Ovary (tissue), 9 donors: Measurements from ENCODE around the gene GPC4. TPM values are rescaled to one million over a fixed set of nuclear protein-coding genes. Genes with fewer than 3 reads are reported as not detected.

ENCODE experiments used
- DNase-seq, 5 donors: peaks; one replicate each; pipeline ENCODE4 v3.0.0-alpha.2; 2019 to 2020
- H3K27ac ChIP-seq, 2 donors: fragments of 200-600 bp; one replicate each; pipeline versions ENCODE4 v1.5.1 to v1.8.0; 2019 to 2022
- H3K27me3 ChIP-seq: fragments of 200-600 bp; one replicate; pipeline ENCODE4 v1.8.0; 2022
- H3K36me3 ChIP-seq: fragments of 200-600 bp; sonication (generic); one replicate; pipeline ENCODE4 v1.5.1; 2019
- H3K4me1 ChIP-seq: one replicate; pipeline ENCODE4 v1.8.1; 2013; ENCODE audit warnings: mild to moderate bottlenecking, moderate library complexity; ENCODE audit not compliant: insufficient read depth
- H3K4me3 ChIP-seq: fragments of 200-600 bp; sonication (generic); one replicate; pipeline ENCODE4 v1.5.1; 2017
- H3K9me3 ChIP-seq, 2 donors: fragments of 200-600 bp in 1 of 2; sonication (generic) in 1 of 2; one replicate each; pipeline versions ENCODE4 v1.5.1 to v1.8.1; 2013 to 2019; ENCODE audit warnings: mild to moderate bottlenecking in 1 of 2, moderate library complexity in 1 of 2
- CTCF ChIP-seq, 3 donors: fragments of 450-650 bp in 2 of 3; fragments of 200-600 bp in 1 of 3; IDR thresholded peaks; one replicate each; pipeline versions ENCODE4 v1.5.1 to v1.8.0; 2016 to 2022; ENCODE audit warnings: antibody characterized with exemption in 3 of 3, mild to moderate bottlenecking in 1 of 3
- EP300 ChIP-seq: sonication (generic); formaldehyde crosslinking; IDR thresholded peaks from one replicate; pipeline ENCODE4 v1.6.1; 2017; ENCODE audit warnings: antibody characterized with exemption
- POLR2A ChIP-seq: fragments of 450-650 bp; IDR thresholded peaks from one replicate; pipeline ENCODE4 v1.6.1; 2017; ENCODE audit warnings: antibody characterized with exemption, mild to moderate bottlenecking, moderate library complexity
- WGBS, 3 donors: extraction: QIAGEN DNeasy Blood & Tissue Kit in 1 of 3; methylation state at CpG; one replicate each; pipeline versions ENCODE4 v1.1.5 to v1.1.7; 2013 to 2017; 5-methylcytosine and 5-hydroxymethylcytosine counted together
- intact Hi-C, 4 donors: fragments of 100-400 bp; cut with DNase I; formaldehyde crosslinking; loops; one replicate each; pipeline versions ENCODE4 v1.11.0 to v1.15.1; 2022 to 2023
- polyA plus RNA-seq, 2 donors: library from polyadenylated mRNA; stranded (reverse); fragments of 200-250 nt in 1 of 2; fragments of 350-450 nt in 1 of 2; fragmentation: Illumina TruSeq in 1 of 2; extraction: RNeasy Lipid Tissue Mini Kit (QIAGEN cat#74804) in 1 of 2; gene quantifications; one replicate each; pipeline ENCODE4 v1.2.3, GENCODE V29; 2013 to 2014
- total RNA-seq, 7 donors: library from RNA; depleted of rRNA in 2 of 7; stranded (reverse); fragments of >200 nt in 2 of 7; fragmentation: NEBNext Ultra II Directional in 3 of 7; extraction: Animal tissue kit (Norgen Biotek cat#: 25700) in 3 of 7; gene quantifications; one replicate each; pipeline versions ENCODE4 v1.1.0 to v1.2.4, GENCODE V29; 2016 to 2023
- donor health status: DM: no; HTN: no; CAD: no; lungs with moderate emphysema.
- donor health status: DM: no; HTN: no; CAD: no.
- donor health status: Bipolar disorder and iron deficiency.
- donor health status: DM: yes; HTN: yes; CAD: no.
- donor health status: DM: no; HTN: no; CAD: no.
- donor health status: DM: yes; HTN: yes; CAD: no.

GPC4 gene
- total and polyA plus RNA-seq, 9 donors, result 9.0 to 21.7 (median 12.3) TPM

- H3K27ac ChIP-seq, result no peak overlapping the region
- no peak for TF ChIP-seq POLR2A
- no peak for TF ChIP-seq CTCF (IDR thresholded peaks at IDR 0.05)
- no peak for TF ChIP-seq EP300
These were observed 38.9 kb downstream of the GPC4 start for GRCh38 chrX:133376422-133376821.

GRCh38 chrX:133375615-133376340 is 39.5 kb downstream of the GPC4 start:
- TF ChIP-seq EP300 (no peak), CTCF (IDR thresholded peaks at IDR 0.05) (no peak), POLR2A (no peak)
- peak in 2 of 5 donors; percentile 32 to 39 for DNase-seq
- Histone ChIP-seq H3K4me3 (no peak overlapping the region), H3K27me3 (no peaks in the 10 kb centered on the region), H3K27ac (no peak overlapping the region), H3K9me3 (no peaks in the 10 kb centered on the region), H3K4me1 (no peaks in the 10 kb centered on the region), H3K36me3 (no peaks in the 10 kb centered on the region)
- 33 to 43% (median 34%) methylated on average over 7 of the region's 7 CpGs for WGBS, 3 donors
- intact Hi-C loops, result no loop called here

More at GRCh38 chrX:133376422-133376821, 38.9 kb downstream of the GPC4 start:
- Histone ChIP-seq H3K27me3 (no peaks in the 10 kb centered on the region), H3K36me3 (no peaks in the 10 kb centered on the region), H3K4me3 (no peak overlapping the region), H3K4me1 (no peaks in the 10 kb centered on the region), H3K9me3 (no peaks in the 10 kb centered on the region)
- no peak for DNase-seq
- 75 to 85% (median 75%) methylated on average over 3 of the region's 3 CpGs for WGBS, 3 donors
- intact Hi-C loops, result no loop called here

- intact Hi-C loops, result no loop called here
- WGBS, 3 donors, result 76 to 83% (median 76%) methylated on average over 2 of the region's 2 CpGs
- Histone ChIP-seq H3K4me3 (no peak overlapping the region), H3K9me3 (no peaks in the 10 kb centered on the region), H3K27ac (no peak overlapping the region), H3K4me1 (no peaks in the 10 kb centered on the region), H3K36me3 (no peaks in the 10 kb centered on the region), H3K27me3 (no peaks in the 10 kb centered on the region)
- DNase-seq, result no peak
- TF ChIP-seq EP300 (no peak), POLR2A (no peak), CTCF (IDR thresholded peaks at IDR 0.05) (no peak)
These were observed 40.4 kb downstream of the GPC4 start for GRCh38 chrX:133374874-133375387.

GRCh38 chrX:133373386-133374079 is 41.8 kb downstream of the GPC4 start:
- Histone ChIP-seq H3K4me1 (no peaks in the 10 kb centered on the region), H3K9me3 (no peaks in the 10 kb centered on the region), H3K27ac (no peak overlapping the region), H3K4me3 (no peak overlapping the region), H3K36me3 (no peaks in the 10 kb centered on the region), H3K27me3 (no peaks in the 10 kb centered on the region)
- intact Hi-C loops, result no loop called here
- WGBS, 3 donors, result 61 to 72% (median 67%) methylated on average over 2 of the region's 2 CpGs
- TF ChIP-seq CTCF (IDR thresholded peaks at IDR 0.05), result no peak
- TF ChIP-seq EP300, result no peak
- no peak for TF ChIP-seq POLR2A
- DNase-seq, result no peak
